Astrocyte of the spinal cord (primary cell): ENCODE measurements around the gene ATG4C.

Experiments
- DNase-seq: peaks from one replicate; pipeline ENCODE4 v3.0.0; 2011; ENCODE audit warnings: low read depth, low spot score
- H3K4me3 ChIP-seq: 2 replicates; pipeline ENCODE4 v1.5.1; 2011; ENCODE audit warnings: low read depth, mild to moderate bottlenecking, low read length, moderate library complexity
- in situ Hi-C: cut with HindIII; loops from 2 replicates; pipeline ENCODE4 v1.10.0; 2017; ENCODE audit warnings: low sequenced_read_pairs
- TF ChIP-seq, protein P1 (sequence below): IDR thresholded peaks from 2 replicates; pipeline ENCODE4 v1.5.1; 2012; ENCODE audit warnings: low read depth, mild to moderate bottlenecking, low read length, inconsistent platforms

Gene ATG4C

DNA sequence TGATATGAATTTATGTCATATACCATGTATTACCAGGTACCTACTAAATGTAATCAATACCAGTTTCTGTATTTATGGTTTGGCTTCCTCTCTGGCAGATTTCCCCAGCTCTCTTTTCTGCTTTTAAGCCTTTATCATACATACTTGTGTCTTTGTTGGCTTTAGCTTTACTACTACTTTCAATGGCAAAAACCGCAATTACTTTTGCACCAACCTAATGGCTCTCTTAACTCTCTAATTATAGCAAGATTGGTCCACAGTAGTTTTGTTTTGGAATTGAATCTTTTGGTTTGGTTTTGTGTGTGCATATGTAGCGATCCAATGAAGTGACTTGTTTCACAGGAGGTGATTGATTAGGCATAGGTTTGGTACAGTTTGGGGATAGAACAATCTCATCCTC, 93.6 kb downstream of the ATG4C start:
- H3K4me3 ChIP-seq = no peak overlapping the region
- no peak for DNase-seq
- TF ChIP-seq, protein P1, sequence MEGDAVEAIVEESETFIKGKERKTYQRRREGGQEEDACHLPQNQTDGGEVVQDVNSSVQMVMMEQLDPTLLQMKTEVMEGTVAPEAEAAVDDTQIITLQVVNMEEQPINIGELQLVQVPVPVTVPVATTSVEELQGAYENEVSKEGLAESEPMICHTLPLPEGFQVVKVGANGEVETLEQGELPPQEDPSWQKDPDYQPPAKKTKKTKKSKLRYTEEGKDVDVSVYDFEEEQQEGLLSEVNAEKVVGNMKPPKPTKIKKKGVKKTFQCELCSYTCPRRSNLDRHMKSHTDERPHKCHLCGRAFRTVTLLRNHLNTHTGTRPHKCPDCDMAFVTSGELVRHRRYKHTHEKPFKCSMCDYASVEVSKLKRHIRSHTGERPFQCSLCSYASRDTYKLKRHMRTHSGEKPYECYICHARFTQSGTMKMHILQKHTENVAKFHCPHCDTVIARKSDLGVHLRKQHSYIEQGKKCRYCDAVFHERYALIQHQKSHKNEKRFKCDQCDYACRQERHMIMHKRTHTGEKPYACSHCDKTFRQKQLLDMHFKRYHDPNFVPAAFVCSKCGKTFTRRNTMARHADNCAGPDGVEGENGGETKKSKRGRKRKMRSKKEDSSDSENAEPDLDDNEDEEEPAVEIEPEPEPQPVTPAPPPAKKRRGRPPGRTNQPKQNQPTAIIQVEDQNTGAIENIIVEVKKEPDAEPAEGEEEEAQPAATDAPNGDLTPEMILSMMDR = no peak
- in situ Hi-C loops = no loop called here

DNA sequence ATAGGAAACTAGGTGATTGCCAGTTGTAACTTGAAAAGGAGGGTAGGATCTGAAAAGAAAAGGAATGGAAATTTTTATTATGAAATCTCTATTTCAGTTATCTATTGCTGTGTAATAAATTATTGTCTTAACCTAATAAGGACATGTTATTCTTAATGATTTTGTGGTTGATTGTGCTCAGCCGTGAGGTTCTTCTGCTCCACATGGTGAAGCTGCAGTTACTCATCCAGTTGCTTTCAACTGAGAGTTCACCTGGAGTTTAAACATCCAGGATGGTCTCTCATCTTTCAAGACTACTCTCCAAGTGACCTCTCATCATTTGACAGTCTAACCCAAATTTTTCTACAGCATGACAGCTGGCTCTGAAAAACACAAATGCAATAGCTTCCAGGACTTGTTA, 96.0 kb downstream of the ATG4C start:
- DNase-seq = no peak
- no peak overlapping the region for H3K4me3 ChIP-seq
- in situ Hi-C loops = no loop called here
- TF ChIP-seq, protein P1 = no peak

DNA sequence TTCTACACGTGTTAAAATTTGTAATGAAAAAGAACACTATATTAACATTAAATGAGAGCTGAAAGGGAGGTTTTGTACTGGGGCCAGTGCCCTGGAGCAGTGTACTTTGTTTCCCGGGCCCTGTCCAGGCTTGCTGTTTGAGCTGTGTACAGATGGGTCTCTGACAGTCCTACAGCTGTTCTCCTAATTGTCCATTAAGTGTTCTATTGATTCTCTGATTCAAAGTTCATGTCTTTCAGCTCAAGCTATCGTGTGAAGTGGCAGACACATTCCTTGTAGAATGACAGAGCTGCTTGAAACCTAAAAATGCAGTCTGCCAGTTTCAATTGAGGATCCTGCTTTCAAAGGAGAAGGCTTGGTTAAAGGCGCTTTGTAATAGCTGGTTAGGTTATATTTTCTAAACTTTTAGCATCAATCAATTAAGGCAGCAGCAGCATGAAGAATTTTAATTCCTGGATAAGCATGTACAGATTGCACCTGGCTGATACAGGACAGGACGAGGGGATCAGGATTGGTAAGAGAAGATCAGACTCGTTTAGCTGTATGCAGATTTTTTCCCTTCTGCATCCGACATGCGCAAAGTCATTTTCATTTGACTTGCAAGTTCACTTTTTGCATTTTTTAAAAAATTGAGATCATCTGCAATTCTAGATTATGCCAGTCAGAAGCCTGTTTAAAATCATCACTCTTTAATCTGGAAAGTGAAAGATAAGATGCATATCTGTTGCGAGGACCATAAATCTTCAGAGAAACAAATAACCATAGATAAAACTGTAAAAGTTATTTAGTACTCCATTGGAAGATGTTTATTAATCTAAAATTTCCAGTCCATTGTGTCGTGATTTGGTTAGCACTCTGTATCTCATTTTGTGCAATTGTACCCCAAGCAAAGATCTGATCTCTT, 98.5 kb downstream of the ATG4C start:
- in situ Hi-C loops = no loop called here
- no peak overlapping the region for H3K4me3 ChIP-seq
- TF ChIP-seq, protein P1 = no peak
- no peak for DNase-seq

DNA sequence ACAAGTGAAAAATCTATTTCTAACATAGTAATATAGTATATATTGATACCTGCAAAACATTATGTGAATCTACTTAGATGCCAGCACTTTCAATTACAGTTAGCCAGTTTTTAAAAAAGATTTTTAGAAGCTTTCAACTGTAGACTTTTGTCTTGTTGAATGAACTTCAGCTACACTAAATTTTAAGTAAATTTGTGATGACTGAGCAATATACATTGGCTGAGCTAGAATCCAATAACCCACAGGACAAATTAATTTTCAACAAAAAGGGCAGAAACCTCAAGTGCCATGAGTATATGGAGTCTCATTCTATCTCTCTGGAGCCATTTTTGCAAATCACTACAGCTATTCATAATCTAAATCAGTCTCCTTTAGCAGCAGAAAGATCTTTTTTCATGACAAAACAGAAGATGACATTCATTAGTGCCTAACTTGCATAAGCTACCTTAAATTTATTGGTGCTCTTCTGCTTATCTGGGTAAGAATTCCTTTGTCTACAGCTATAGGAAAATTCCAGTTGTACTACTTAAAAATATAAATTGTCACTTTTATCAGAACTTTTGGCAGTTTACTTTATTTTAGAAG, 100.3 kb downstream of the ATG4C start:
- TF ChIP-seq, protein P1 = no peak
- in situ Hi-C loops = no loop called here
- no peak for DNase-seq
- no peak overlapping the region for H3K4me3 ChIP-seq

DNA sequence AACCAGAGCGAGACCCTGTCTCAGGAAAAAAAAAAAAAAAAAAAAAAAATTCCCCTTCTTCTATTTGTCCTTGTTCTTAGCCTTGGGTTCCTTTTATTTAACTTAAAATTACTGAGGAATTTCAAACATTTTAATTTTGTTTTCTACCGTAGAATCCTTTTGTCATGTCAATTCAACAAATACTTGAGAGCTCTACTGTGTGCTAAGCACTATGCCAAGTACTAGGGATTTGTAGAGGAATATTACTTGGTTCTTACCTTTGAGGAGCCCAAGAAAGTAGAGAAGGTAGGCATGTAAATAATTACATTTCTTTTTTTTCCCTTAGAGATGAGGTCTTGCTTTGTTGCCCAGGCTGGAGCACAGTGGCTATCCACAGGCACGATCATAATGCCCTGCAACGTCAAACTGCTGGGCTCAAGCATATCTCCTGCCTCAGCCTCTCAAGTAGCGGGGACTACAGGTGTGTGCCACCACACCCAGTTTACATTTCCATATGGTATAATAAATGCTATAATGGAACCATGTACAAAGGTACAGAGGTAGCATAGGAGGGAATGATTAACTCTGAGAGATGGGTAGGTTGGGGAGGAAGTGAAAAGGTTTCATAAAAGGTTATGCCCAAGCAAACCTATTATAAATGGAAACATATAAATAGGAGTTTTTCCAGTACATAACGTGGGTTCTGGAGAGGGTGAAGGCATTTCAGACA, 104.0 kb downstream of the ATG4C start:
- in situ Hi-C loops = no loop called here
- TF ChIP-seq, protein P1 = no peak
- DNase-seq = no peak
- no peak overlapping the region for H3K4me3 ChIP-seq

DNA sequence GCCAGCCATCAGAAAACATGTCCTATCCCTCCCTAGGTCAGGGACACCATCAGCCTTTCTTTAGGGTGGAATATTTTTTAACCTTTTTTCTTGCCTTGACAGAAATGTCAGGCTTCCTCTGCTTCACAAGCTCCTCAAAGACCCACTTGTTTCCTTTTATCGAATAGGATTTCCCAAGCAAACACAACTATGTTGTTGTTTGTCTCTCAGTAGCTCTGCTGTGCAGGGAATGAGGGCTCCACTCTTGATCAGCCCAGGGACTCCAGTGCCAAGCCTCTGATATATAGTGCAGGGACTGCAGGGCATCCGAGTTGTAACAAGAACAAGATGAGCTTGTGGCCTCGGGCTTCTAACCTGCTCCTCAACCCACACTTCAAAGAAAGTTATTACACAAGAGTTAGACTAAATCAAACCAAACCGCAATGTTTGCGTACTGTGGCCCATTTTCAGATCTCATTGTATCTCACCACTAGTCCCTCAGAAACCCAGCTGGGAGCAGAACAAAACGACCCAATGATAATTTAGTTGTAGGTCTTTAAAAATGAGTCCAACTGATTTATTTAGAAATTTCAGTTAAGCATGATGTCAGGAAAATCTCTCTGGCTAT, 108.1 kb downstream of the ATG4C start:
- H3K4me3 ChIP-seq = no peak overlapping the region
- TF ChIP-seq, protein P1 = no peak
- in situ Hi-C loops = no loop called here
- no peak for DNase-seq
